LNCaP clone FGC (cell line): Measurements from ENCODE around the gene CDK14.

Source experiments
- DNase-seq: peaks from one replicate; pipeline ENCODE4 v3.0.0-alpha.2; 2011; ENCODE audit warnings: low read depth
- H3K4me3 ChIP-seq: 2 replicates; pipeline ENCODE4 v1.5.1; 2011; ENCODE audit warnings: mild to moderate bottlenecking, low read depth, low read length, control low read depth
- TF ChIP-seq, protein P1 (sequence below): IDR thresholded peaks from 2 replicates; pipeline ENCODE4 v1.5.1; 2012; ENCODE audit warnings: mild to moderate bottlenecking; ENCODE audit not compliant: control insufficient read depth, insufficient read depth; ENCODE audit errors: extremely low read depth

The CDK14 gene

DNA sequence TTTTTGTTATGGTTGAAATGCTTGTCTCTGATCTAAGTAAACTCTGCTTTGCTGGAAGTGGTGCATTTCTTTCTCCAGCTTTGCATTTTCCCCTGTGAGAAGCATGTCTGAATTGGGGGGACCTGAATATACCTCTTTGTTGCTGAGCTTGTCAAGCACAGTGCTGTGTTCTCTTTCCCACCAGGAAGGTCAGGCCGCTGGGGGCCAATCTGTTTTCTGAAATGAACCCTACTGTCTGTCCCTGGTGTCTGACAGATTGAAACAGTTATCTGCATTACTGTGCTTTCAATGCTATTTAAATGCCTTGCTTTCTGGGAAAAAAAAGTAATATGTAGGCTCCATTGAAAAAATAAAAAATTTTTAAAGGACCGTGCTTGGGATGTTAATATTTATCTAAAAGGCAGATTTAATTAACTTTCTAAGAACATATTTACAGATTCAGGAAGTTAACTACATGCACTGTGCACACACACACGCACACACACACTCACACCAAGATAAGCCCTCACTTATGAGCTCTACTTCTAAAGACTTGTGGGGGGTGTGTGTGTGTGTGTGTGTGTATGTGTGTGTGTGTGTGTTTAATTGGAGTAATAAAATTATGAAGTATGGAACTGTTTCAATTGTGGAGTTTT is 541.1 kb downstream of the CDK14 start:
- no peak for DNase-seq
- TF ChIP-seq, protein P1, sequence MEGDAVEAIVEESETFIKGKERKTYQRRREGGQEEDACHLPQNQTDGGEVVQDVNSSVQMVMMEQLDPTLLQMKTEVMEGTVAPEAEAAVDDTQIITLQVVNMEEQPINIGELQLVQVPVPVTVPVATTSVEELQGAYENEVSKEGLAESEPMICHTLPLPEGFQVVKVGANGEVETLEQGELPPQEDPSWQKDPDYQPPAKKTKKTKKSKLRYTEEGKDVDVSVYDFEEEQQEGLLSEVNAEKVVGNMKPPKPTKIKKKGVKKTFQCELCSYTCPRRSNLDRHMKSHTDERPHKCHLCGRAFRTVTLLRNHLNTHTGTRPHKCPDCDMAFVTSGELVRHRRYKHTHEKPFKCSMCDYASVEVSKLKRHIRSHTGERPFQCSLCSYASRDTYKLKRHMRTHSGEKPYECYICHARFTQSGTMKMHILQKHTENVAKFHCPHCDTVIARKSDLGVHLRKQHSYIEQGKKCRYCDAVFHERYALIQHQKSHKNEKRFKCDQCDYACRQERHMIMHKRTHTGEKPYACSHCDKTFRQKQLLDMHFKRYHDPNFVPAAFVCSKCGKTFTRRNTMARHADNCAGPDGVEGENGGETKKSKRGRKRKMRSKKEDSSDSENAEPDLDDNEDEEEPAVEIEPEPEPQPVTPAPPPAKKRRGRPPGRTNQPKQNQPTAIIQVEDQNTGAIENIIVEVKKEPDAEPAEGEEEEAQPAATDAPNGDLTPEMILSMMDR: no peak
- H3K4me3 ChIP-seq: no peak overlapping the region

DNA sequence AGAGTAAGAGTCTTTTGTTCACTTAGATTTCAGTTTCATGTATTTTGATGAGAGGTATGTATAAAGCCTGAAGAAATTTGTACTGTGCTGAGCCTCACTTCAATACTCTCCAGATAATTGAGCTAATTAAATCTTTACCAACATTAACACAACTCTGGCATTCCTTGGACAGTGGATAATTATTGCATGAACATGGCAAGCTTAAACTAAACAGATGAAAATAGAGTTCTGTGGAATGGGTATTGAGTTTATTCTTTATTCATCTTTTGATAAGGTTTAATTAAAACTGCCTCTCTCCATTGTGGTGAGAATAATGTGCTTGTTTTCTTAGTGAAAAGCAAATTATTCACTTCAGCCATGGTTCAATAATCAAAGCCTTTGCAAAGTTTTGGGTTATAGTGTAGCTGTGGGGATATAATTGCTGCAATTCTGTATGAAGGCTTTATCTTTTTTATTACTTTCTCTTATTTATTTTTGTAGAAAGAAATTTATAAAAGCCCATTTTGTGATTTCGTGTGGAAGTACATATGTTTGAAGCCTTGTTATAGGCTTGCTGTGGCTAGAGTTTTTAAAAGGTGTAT is 541.8 kb downstream of the CDK14 start:
- no peak overlapping the region for H3K4me3 ChIP-seq
- DNase-seq: no peak
- TF ChIP-seq, protein P1: no peak

DNA sequence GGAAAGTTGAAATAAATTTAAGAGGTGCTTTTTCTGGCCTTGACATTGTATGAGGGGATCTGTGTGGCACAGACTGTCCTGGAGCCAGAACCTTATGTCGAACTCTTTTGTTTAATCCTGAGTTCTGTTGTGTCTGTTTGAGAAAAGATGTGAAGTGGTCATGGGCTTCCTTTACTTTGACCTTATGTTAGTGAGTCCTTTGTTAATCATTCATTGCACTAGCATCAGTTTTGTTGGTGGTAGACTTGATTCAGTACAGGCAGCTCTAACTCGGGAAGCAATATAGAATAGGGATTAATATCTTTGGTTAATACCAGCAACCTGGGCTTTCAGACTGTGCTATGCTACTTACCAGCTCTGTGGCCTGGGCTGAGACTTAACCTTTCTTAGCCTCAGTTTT is 544.2 kb downstream of the CDK14 start:
- no peak for DNase-seq
- H3K4me3 ChIP-seq: no peak overlapping the region
- TF ChIP-seq, protein P1: no peak

DNA sequence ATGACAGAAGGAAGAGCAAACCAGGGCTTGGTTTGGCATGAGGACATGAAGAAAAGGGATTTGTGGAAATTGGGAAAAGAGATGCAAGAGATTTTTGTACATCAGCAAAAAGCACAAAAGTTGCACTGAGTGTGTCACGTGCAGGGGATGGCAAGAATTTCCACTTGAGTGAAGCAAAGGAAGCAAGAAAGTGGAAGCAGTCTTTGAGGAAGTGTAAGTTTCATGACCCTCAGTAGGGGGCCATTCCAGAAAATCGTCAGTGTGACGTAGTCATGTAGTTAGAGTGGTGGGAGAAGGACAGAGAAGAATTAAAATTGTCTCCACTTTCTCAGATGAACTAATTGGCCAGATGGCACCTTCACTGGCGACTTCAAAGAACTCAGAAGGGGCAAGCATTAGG is 544.9 kb downstream of the CDK14 start:
- DNase-seq: no peak
- TF ChIP-seq, protein P1: no peak

DNA sequence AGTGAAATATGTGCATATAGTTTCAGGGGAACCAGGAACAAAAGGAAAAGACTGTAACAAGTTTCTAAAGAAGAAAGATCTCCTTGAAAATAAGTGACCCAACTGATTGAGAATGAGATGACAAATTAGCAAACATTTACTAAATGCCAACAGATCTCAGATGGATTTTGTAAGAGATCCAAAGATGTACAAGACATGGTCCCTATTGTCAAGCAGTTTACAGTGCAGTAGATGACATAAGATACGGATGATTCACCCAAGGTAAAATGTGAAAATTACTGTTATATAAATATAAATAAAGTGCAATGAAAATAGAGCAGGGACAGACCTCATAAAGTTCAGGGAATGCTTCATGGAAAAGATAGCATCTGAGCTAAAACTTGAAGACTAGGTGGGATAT is 546.6 kb downstream of the CDK14 start:
- TF ChIP-seq, protein P1: no peak
- H3K4me3 ChIP-seq: no peak overlapping the region
- DNase-seq: no peak

More for the DNA sequence above, 544.9 kb downstream of the CDK14 start:
- no peak overlapping the region for H3K4me3 ChIP-seq

DNA sequence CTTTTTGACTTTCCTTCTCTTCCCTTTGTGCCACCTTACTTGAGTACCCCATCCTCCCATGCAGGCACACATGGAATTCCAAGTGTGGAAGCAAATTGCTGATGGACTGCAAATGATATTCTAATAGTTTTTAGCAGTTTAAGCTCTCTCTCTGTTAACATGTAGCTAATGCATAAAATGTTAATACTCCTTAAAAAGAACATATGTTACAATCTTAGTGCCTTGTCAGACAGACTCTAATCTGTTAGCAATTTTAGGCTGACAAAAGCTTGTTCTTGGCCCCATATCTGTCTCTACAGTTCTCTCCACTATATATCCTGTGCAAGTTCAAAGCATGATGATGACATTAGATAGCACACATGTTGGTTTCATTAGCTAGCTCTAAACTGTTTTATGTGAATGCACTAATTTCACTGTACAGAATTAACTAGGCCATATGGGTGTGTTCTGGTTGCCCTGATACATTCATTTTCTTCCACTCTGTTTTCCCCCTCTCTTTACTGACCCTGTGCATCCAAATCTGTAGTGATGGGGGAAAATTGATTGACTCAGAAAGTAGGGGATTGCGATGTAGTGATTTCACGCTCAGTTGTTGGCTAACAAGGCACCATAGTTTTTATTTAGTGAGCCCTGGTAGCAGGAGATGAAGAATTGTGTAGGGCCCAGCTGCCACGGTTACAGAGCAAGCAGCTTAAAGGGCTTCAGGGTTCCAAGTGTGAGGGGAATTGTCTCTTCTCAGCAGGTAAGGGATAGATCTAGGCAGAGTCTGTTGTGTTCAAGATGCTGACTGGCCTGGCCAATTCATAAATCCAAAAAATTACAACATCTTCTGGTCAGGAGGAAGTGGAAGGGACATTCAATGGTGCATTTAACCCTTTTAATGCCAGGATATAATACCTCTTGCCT is 553.5 kb downstream of the CDK14 start:
- TF ChIP-seq, protein P1: no peak
- H3K4me3 ChIP-seq: no peak overlapping the region
- no peak for DNase-seq
